Natural killer cell (primary cell): ENCODE data around the gene RASSF4. TPM values are rescaled to one million over a fixed set of nuclear protein-coding genes. Genes with fewer than 3 reads are reported as not detected.

ENCODE experiments used
- ATAC-seq, 3 donors: fragments of 150-1000 bp in 2 of 3; fragments of 200-7000 bp in 1 of 3; cut with Tn5 transposase; 1 replicate in 1 of 3; 2 replicates in 2 of 3; pipeline ENCODE4 v1.10.0; 2021; ENCODE audit warnings: mild to moderate bottlenecking in 2 of 3, moderate library complexity in 2 of 3
- DNase-seq, 2 donors: peaks; one replicate each; pipeline versions ENCODE4 v3.0.0 to v3.0.0-alpha.2; 2013 to 2021; ENCODE audit warnings: mixed read lengths in 1 of 2
- H3K27ac ChIP-seq: one replicate; pipeline ENCODE4 v1.5.1; 2013; ENCODE audit warnings: mild to moderate bottlenecking, low read length
- H3K27me3 ChIP-seq: one replicate; pipeline ENCODE4 v1.6.1; 2013; ENCODE audit warnings: low read length; ENCODE audit not compliant: control insufficient read depth, insufficient read depth
- H3K36me3 ChIP-seq: one replicate; pipeline ENCODE4 v1.6.1; 2013; ENCODE audit warnings: low read length; ENCODE audit not compliant: control insufficient read depth, insufficient read depth
- H3K4me1 ChIP-seq: one replicate; pipeline ENCODE4 v1.6.1; 2013; ENCODE audit warnings: low read length; ENCODE audit not compliant: control insufficient read depth, insufficient read depth
- H3K4me3 ChIP-seq: one replicate; pipeline ENCODE4 v1.5.1; 2013; ENCODE audit warnings: low read length
- H3K9me3 ChIP-seq: one replicate; pipeline ENCODE4 v1.6.1; 2013; ENCODE audit warnings: low read length; ENCODE audit not compliant: control insufficient read depth, insufficient read depth
- H3K27ac Mint-ChIP-seq, 2 donors: one replicate each; pipeline ENCODE4 v1.8.0; 2022; ENCODE audit warnings: mild to moderate bottlenecking in 2 of 2, mixed read lengths in 2 of 2, moderate library complexity in 1 of 2
- H3K27me3 Mint-ChIP-seq, 2 donors: one replicate each; pipeline ENCODE4 v1.8.0; 2022; ENCODE audit warnings: low read depth in 2 of 2, mixed read lengths in 2 of 2
- H3K36me3 Mint-ChIP-seq: one replicate; pipeline ENCODE4 v1.8.0; 2022; ENCODE audit warnings: mixed read lengths
- H3K4me1 Mint-ChIP-seq, 2 donors: one replicate each; pipeline ENCODE4 v1.8.0; 2022; ENCODE audit warnings: mixed read lengths in 2 of 2
- H3K4me3 Mint-ChIP-seq: one replicate; pipeline ENCODE4 v1.8.0; 2022; ENCODE audit warnings: mild to moderate bottlenecking, moderate library complexity, mixed read lengths
- H3K9me3 Mint-ChIP-seq, 2 donors: one replicate each; pipeline ENCODE4 v1.8.0; 2022; ENCODE audit warnings: mixed read lengths in 2 of 2
- CTCF ChIP-seq: fragments of 200-600 bp; IDR thresholded peaks from one replicate; pipeline ENCODE4 v1.8.0; 2022; ENCODE audit warnings: antibody characterized with exemption
- WGBS: methylation state at CpG from one replicate; pipeline ENCODE4 v1.1.7; 2013; ENCODE audit warnings: missing lambda C conversion rate; ENCODE audit not compliant: insufficient coverage; 5-methylcytosine and 5-hydroxymethylcytosine counted together
- intact Hi-C: fragments of 100-400 bp; cut with micrococcal nuclease; formaldehyde crosslinking; loops from one replicate; pipeline ENCODE4 v1.14.2; 2022
- total RNA-seq, 4 donors: library from RNA; stranded (reverse); fragments of 120-200 nt in 1 of 4; gene quantifications; one replicate each; pipeline versions ENCODE4 v1.2.3 to v1.2.4, GENCODE V29; 2013 to 2022

Gene RASSF4
- total RNA-seq, 3 donors from 2014 or later (not counting 1 experiment from before 2014, with no cell fraction given), result 99.8 to 116 (median 104) TPM

- Histone ChIP-seq H3K27ac (no peak overlapping the region), H3K27me3 (no peaks in the 10 kb centered on the region), H3K4me3 (no peak overlapping the region), H3K36me3 (no peaks in the 10 kb centered on the region), H3K4me1 (peaks cover 30% of the 10 kb centered on the region), H3K9me3 (no peaks in the 10 kb centered on the region)
- Mint-ChIP-seq H3K4me1 (peaks cover 17 to 31% of the 10 kb centered on the region in 2 donors), H3K9me3 (no peaks in the 10 kb centered on the region), H3K27ac (no peak overlapping the region), H3K36me3 (no peaks in the 10 kb centered on the region), H3K4me3 (no peak overlapping the region), H3K27me3 (peaks cover 0 to 7% of the 10 kb centered on the region in 2 donors)
- no peak for ATAC-seq
- DNase-seq, result no peak
- intact Hi-C loops, result loop anchor here (1.0 kb wide), 1 partner anchor 43 kb away; no protein-coding TSS in a partner anchor
- TF ChIP-seq CTCF, result no peak
- WGBS, result 91% methylated on average over 9 of the region's 10 CpGs
Observed at GRCh38 chr10:44931621-44932516, 27.7 kb upstream of the RASSF4 start.

GRCh38 chr10:44932517-44933450, 26.8 kb upstream of the RASSF4 start:
- Mint-ChIP-seq H3K27ac (no peak overlapping the region), H3K36me3 (no peaks in the 10 kb centered on the region), H3K9me3 (no peaks in the 10 kb centered on the region), H3K4me3 (no peak overlapping the region), H3K27me3 (peaks cover 0 to 7% of the 10 kb centered on the region in 2 donors), H3K4me1 (peaks cover 23 to 37% of the 10 kb centered on the region in 2 donors)
- Histone ChIP-seq H3K4me3 (no peak overlapping the region), H3K27me3 (no peaks in the 10 kb centered on the region), H3K9me3 (no peaks in the 10 kb centered on the region), H3K4me1 (peaks cover 30% of the 10 kb centered on the region), H3K36me3 (no peaks in the 10 kb centered on the region), H3K27ac (no peak overlapping the region)
- ATAC-seq (peak; percentile 92 to 99 (median 99)), DNase-seq (peak; percentile 84 to 86)
- peak; percentile 97 for TF ChIP-seq CTCF
- 48% methylated on average over 10 of the region's 10 CpGs for WGBS
- intact Hi-C loops, result loop anchor here (1.0 kb wide), 1 partner anchor 43 kb away; no protein-coding TSS in a partner anchor

GRCh38 chr10:44933451-44934321, 25.9 kb upstream of the RASSF4 start:
- Histone ChIP-seq H3K27ac (no peak overlapping the region), H3K4me1 (peaks cover 30% of the 10 kb centered on the region), H3K36me3 (no peaks in the 10 kb centered on the region), H3K9me3 (no peaks in the 10 kb centered on the region), H3K4me3 (no peak overlapping the region), H3K27me3 (no peaks in the 10 kb centered on the region)
- TF ChIP-seq CTCF, result no peak
- H3K4me1 Mint-ChIP-seq, result peaks cover 23 to 37% of the 10 kb centered on the region in 2 donors
- 79% methylated on average over 9 of the region's 9 CpGs for WGBS
- H3K27me3 Mint-ChIP-seq, result peaks cover 0 to 7% of the 10 kb centered on the region in 2 donors
- no peak for ATAC-seq
- no peak for DNase-seq
- H3K4me3 Mint-ChIP-seq, result no peak overlapping the region
- no peaks in the 10 kb centered on the region for H3K36me3 Mint-ChIP-seq
- H3K9me3 Mint-ChIP-seq, result no peaks in the 10 kb centered on the region
- intact Hi-C loops, result no loop called here
- H3K27ac Mint-ChIP-seq, result no peak overlapping the region
